Measurements from ENCODE around the gene SLC15A4.

SLC15A4 gene

GRCh38 chr12:128763395-128763794 lies 60.4 kb downstream of the SLC15A4 start:
- no peak for DNase-seq

GRCh38 chr12:128761379-128761790 lies 62.4 kb downstream of the SLC15A4 start:
- DNase-seq: no peak

GRCh38 chr12:128755566-128755965 lies 68.2 kb downstream of the SLC15A4 start:
- no peak for DNase-seq

DNA sequence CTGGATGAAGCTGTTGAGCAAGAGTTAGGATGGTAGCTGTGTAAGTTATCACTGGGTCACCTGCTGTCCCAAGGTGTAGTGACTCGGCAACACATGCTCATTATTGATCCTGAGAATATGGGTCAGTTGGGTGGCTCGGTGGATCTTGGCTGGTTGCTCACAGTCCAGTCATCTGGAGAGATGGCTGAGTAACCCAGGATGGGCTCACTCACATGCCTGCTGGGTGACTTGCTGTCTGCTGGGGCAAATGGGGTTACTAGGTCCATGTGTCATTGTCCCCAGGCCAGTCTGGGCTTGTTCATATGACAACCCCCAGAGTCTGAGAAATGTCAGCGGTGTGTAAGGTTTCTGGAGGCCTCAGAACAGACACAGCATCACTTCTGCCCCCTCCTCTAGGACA lies 69.5 kb downstream of the SLC15A4 start:
- no peak for DNase-seq

- DNase-seq: no peak
Measured at GRCh38 chr12:128753438-128753837, 70.3 kb downstream of the SLC15A4 start.

DNA sequence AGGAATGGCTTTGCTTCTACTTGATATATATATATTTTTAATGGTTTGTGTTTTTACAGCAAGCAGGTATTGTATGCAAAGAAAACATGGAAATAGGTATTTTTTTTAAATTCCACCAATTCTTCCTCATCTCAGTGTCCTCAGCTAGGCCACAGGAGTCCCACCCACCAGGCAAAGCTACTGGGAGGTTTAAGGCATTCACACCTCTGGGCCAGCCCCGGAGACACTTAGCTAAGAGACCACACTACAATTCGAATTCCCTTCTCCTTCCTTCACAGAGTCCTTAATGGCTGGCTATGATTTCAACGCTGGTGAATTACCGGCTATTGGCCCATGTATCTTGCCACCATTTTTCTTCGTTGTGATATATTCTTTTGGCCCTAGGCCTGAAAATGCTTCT lies 71.4 kb downstream of the SLC15A4 start:
- no peak for DNase-seq

GRCh38 chr12:128747441-128747840 lies 76.3 kb downstream of the SLC15A4 start:
- DNase-seq: no peak

- no peak for DNase-seq
Measured at GRCh38 chr12:128745772-128746689, 77.7 kb downstream of the SLC15A4 start.

DNA sequence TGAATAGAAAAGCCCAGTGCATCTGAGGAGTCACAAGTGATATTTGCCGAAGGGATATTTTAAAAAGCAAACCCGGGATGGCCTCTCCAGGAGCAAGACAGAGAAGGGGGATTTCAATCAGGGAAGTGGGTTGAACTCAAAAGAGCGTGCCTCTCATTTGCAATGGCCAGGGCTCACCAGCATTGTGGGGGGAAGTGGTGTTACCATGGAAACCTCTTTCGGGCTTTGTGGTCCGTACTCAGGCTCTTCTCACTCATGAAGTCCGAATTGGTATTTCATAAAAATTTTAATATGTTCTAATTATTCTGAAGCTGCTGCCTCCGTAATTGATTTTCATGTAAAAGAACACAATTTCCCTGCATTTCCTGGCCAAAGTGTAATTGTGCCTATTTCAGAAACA lies 79.8 kb downstream of the SLC15A4 start:
- no peak for DNase-seq
